Measurements from ENCODE around the gene ARV1. TPM values are rescaled to one million over a fixed set of nuclear protein-coding genes. Genes with fewer than 3 reads are reported as not detected.

ARV1 gene
- total RNA-seq, 1 experiment from 2014 or later, result 8.0 TPM

DNA sequence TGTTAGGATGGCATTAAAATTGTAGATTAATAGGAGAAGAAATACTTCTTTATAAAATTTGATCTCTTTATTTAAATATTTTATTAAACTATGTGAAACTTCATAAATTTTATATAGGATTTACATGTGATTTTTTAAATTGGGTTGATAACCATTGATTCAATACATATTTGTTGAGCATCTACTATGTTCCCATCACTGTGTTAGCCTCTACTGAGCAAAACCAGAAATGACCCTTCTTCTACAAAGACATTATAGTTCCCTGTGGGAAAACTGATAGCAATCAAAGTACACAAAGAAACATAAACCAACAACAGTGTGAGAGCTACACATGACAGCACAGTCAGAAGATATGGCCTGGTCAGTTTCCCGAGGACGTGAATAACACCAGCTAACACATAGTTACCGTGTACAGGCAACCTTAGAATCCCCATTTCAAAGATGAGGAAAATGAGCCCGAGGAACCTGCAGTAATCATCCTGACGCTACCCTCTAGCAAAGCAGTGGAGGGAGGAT is 12.5 kb upstream of the ARV1 start:
- Mint-ChIP-seq H3K36me3 (ENCODE audit: insufficient read depth in 1 of 3, low read depth in 3 of 3) (no peaks in the 10 kb centered on the region), H3K27ac (no peak overlapping the region), H3K9me3 (no peaks in the 10 kb centered on the region), H3K27me3 (ENCODE audit: low read depth) (peaks cover 42% of the 10 kb centered on the region), H3K4me1 (no peaks in the 10 kb centered on the region), H3K4me3 (no peak overlapping the region)
- Histone ChIP-seq H2BK12ac (ENCODE audit: insufficient read length, low read depth, low read length) (no peak overlapping the region), H2AFZ (ENCODE audit: low read length) (no peak overlapping the region), H4K5ac (ENCODE audit: insufficient read length, low read depth, low read length) (no peak overlapping the region), H3K79me1 (ENCODE audit: insufficient read depth, low read depth, low read length, poor library complexity, severe bottlenecking) (no peaks in the 10 kb centered on the region), H3K4ac (ENCODE audit: low read depth, low read length) (no peak overlapping the region), H2AK5ac (ENCODE audit: insufficient read length, low read length) (no peak overlapping the region), H3K18ac (ENCODE audit: insufficient read length, low read depth, low read length) (no peak overlapping the region), H3K27ac (ENCODE audit: insufficient read length, low read depth, low read length) (no peak overlapping the region), H2BK20ac (ENCODE audit: low read depth, low read length, poor library complexity, severe bottlenecking) (no peak overlapping the region), H2BK5ac (ENCODE audit: insufficient read length, low read length) (no peak overlapping the region), H3K9me3 (ENCODE audit: control insufficient read depth, low read depth, low read length) (no peaks in the 10 kb centered on the region), H2BK15ac (ENCODE audit: low read depth, low read length) (no peak overlapping the region), H3K9ac (ENCODE audit: extremely low read depth, insufficient read length, low read length) (no peak overlapping the region), H3K56ac (ENCODE audit: insufficient read length, low read depth, low read length) (no peak overlapping the region), H4K20me1 (ENCODE audit: control insufficient read depth, insufficient read depth, insufficient read length) (no peaks in the 10 kb centered on the region), H2BK120ac (ENCODE audit: low read depth, low read length, poor library complexity, severe bottlenecking) (no peak overlapping the region), H3K14ac (ENCODE audit: insufficient read depth, low read length) (no peak overlapping the region), H3K23me2 (ENCODE audit: insufficient read length, low read depth, low read length, poor library complexity, severe bottlenecking) (no peaks in the 10 kb centered on the region), H4K8ac (replicated peaks; ENCODE audit: insufficient read length, low read depth, low read length) (no peak overlapping the region), H4K91ac (ENCODE audit: insufficient read length, low read depth, low read length) (no peak overlapping the region), H3K4me1 (ENCODE audit: insufficient read depth, low read length) (no peaks in the 10 kb centered on the region), H3K23ac (ENCODE audit: insufficient read length, low read depth, low read length) (no peak overlapping the region), H3K27me3 (ENCODE audit: insufficient read depth, low read length) (no peaks in the 10 kb centered on the region), H3T11ph (ENCODE audit: low read length) (no peak overlapping the region), H3K79me2 (ENCODE audit: insufficient read depth, low read length) (no peaks in the 10 kb centered on the region), H3K4me2 (ENCODE audit: insufficient read depth, insufficient read length, low read length) (no peak overlapping the region)
- WGBS (ENCODE audit: extremely low coverage, insufficient read length, low lambda C conversion rate), result no CpG with 5 or more reads among the region's 5 CpGs
- TF ChIP-seq, protein P1, sequence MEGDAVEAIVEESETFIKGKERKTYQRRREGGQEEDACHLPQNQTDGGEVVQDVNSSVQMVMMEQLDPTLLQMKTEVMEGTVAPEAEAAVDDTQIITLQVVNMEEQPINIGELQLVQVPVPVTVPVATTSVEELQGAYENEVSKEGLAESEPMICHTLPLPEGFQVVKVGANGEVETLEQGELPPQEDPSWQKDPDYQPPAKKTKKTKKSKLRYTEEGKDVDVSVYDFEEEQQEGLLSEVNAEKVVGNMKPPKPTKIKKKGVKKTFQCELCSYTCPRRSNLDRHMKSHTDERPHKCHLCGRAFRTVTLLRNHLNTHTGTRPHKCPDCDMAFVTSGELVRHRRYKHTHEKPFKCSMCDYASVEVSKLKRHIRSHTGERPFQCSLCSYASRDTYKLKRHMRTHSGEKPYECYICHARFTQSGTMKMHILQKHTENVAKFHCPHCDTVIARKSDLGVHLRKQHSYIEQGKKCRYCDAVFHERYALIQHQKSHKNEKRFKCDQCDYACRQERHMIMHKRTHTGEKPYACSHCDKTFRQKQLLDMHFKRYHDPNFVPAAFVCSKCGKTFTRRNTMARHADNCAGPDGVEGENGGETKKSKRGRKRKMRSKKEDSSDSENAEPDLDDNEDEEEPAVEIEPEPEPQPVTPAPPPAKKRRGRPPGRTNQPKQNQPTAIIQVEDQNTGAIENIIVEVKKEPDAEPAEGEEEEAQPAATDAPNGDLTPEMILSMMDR (conservative IDR thresholded peaks at IDR 0.05), result no peak
- DNase-seq, result no peak
